Measurements from ENCODE around the gene OR10AD1. TPM values are rescaled to one million over a fixed set of nuclear protein-coding genes. Genes with fewer than 3 reads are reported as not detected.

Gene OR10AD1
- total RNA-seq, 1 donor from 2014 or later = not detected

- no peak for DNase-seq (ENCODE audit: low read depth, low spot score)
These were observed 12.0 kb downstream of the OR10AD1 start for GRCh38 chr12:48191096-48191495.

DNA sequence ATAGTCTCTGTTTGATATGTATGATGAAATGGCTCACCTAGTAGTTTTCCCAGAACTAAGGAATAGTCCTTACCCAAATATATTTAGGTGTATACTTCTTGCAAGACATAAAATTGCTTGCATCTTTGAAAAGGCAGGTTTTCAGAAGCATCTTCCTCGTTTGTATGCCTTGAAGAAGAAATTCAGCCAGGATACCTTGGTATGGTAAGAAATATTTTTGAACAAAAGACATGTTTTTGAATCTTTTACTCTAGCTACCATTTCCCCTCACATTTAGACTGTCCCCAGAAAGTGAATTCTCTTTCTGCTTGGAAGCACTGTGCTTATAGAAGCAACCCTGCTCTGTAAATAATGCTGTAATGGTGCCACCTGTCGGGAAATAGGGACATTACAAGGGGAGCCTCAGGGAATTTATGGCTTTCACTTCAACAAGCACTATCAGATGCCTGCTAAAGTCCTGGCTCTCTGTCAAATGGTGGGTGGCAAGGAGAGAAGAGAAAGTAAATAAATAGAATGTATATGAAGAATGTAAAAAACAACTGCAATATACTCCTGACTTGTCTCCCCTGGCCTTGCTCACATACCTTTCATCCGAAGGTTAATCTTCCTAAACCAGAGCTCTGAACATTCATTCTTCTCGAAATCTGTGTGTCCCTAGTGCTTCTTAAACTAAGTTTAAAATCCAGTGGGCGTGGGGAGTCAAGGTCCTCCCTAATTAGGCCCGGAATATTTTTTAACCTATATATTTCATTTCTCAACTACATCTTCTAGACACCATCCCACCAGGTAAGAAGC is 13.6 kb downstream of the OR10AD1 start:
- DNase-seq (ENCODE audit: low read depth, low spot score) = peak; percentile 30

- DNase-seq (ENCODE audit: low read depth, low spot score) = no peak
These were observed 15.0 kb downstream of the OR10AD1 start for GRCh38 chr12:48187916-48188695.

DNA sequence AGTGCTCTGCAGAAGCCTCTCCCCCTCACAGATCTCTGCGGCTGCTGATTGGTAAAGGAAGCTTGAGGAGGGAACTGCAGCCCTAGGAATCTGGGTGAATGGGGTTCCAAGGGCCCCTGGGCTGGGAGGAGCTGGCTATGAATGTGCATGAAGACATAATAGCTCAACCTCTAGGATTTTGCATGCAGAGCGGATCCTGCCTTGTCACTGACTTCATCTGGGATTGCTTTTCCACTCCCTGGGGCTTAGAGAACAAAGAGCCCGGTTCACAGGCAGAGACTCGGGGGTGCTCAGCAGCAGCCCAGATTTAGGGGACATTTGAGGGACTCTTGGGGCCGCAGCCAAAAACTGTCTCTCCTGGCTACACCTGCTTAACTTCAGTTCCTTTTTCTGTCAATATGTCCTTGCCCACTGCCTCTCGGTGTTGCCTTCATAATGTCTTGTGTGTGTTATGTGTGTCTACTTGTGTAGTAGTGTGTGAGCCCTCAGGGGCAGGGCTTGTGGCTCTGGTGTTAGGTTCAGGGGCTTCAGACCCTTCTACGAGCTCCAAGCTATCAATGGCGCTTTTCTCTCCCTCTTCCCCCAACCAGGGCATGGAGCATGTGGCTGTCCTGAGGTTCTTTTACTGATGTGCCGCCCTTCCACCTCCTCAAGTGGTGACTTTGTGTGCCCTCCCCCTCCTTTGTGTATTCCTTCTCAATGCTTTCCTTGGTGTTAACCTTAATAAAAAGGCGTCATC is 17.7 kb downstream of the OR10AD1 start:
- no peak for DNase-seq (ENCODE audit: low read depth, low spot score)

- DNase-seq (ENCODE audit: low read depth, low spot score) = no peak
These were observed 18.6 kb downstream of the OR10AD1 start for GRCh38 chr12:48184549-48184922.

GRCh38 chr12:48183876-48184548 is 19.1 kb downstream of the OR10AD1 start:
- DNase-seq (ENCODE audit: low read depth, low spot score) = no peak

- DNase-seq (ENCODE audit: low read depth, low spot score) = no peak
These were observed 19.8 kb downstream of the OR10AD1 start, which contains the start of gene CCDC184 for GRCh38 chr12:48183091-48183875. Gene CCDC184, plus strand, starts transcription at chr12:48183644. Its CDS starts 479 bp downstream, at chr12:48184123.

DNA sequence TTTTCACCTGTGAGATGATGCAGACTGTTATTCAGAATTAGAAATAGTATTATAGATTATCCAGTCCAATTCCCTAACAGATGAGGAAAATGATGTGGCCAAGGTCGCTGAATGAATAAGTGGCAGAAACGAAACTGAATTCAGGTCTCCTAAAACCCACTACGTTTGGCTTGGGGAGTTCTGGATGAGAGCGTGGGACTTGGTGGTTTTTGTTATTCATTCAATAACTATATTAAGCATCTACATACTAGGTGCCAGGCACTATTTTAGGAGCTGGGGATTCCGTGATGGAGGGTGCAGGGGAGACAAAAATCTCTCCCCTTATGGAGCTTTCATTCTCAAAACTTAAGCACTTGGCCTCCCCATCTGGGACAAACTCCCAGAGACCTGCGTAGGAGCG is 20.5 kb downstream of the OR10AD1 start:
- no peak for DNase-seq (ENCODE audit: low read depth, low spot score)

DNA sequence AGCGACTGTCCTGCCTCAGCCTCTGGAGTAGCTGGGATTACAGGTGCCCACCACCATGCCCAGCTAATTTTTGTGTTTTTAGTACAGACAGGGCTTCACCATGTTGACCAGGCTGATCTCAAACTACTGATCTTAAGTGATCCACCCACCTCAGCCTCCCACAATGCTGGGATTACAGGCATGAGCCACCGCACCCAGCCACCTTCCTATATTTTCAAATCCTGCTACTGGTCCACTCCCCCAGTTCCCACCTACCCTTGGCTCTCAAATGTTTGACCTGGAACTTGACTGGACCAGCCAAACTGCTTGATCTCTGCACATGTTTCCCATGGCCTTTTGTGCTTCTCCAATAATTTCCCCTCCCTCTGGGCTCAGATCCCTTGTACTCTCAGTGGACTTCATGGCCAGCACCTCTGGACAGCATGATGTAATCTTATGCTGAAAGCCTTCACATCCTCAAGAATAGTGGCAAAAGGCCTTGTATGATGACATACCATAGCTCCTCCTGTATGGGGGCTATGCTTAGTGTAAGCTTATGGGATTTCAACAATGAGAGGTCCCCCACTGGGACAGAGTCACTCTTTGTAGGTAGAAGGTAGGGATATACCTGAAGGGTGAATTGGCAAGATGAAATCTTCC is 22.1 kb downstream of the OR10AD1 start:
- DNase-seq (ENCODE audit: low read depth, low spot score) = no peak

DNA sequence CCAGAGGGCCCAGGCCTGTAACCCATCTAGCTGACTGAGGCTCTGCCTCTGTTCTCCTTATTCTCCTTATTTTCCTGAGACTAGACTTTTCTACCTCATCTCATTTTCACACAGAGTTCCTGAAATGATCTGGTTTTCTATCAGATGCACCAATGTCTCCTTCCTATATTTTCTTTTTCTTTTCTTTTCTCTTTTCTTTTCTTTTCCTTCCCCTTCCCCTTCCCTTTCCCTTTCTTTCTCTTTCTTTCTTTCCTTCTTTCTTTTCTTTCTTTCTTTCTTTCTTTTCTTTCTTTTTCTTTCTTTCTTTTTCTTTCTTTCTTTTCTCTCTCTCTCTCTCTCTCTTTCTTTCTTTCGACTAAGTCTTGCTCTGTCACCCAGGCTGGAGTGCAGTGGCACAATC is 22.7 kb downstream of the OR10AD1 start:
- DNase-seq (ENCODE audit: low read depth, low spot score) = no peak

GRCh38 chr12:48179466-48179865 is 23.6 kb downstream of the OR10AD1 start:
- DNase-seq (ENCODE audit: low read depth, low spot score) = no peak

DNA sequence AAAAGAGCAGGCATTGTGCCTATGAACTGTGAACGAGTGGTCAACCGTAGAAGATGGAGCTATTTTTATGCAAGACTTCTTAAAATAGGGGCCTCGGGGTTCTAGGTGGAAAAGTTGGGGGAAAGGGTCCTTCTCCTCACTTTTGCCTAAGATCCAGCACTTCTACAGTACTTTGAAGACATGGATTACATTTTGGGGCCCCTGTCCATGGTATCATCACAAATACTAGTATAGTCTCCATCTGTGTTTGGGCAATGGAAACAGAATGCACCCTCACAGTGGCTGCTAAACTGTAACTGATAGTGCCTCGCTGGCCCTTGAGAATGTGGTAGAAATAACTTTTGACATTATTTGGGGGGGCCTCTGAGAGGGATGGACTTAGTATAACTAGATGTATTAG is 25.1 kb downstream of the OR10AD1 start:
- DNase-seq (ENCODE audit: low read depth, low spot score) = no peak

DNA sequence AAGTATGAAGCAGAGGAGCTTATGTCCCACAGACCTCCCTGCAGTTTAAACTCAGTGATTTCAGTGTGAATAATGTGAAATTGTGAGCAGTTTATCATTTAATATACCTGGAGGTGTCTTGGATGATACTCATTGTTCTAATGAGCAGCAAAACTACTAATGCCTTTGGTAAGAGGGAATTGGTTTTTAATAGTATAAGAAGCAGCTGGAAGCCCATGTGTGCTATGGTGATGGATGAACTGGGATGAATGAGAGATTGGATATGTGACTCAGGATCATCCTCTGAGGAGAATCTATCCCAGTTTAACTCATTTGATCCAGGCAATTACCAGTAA is 26.7 kb downstream of the OR10AD1 start:
- no peak for DNase-seq (ENCODE audit: low read depth, low spot score)

GRCh38 chr12:48175613-48176416 is 27.3 kb downstream of the OR10AD1 start:
- no peak for DNase-seq (ENCODE audit: low read depth, low spot score)

GRCh38 chr12:48169011-48169410 is 34.1 kb downstream of the OR10AD1 start:
- no peak for DNase-seq (ENCODE audit: low read depth, low spot score)

- DNase-seq (ENCODE audit: low read depth, low spot score) = no peak
These were observed 37.8 kb downstream of the OR10AD1 start for GRCh38 chr12:48165089-48165981.

DNA sequence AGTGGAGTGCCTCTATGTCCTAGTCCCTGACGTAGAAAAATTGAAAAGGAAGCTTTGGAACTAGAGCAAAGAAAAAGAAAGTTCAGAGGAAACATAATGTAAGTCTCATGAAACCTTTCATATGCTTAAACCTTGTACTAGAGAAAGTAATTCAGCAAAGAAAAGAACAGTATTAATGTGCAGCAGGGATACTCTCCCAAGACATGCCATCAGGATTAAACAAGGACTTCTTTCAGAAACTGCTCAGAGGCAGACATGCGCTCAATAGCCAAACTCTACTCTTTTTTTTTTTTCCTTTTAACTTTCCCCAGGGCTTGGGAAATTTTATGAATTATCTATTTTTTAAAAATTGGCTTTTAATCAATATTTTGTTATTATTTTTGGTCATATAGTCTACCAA is 38.6 kb downstream of the OR10AD1 start:
- no peak for DNase-seq (ENCODE audit: low read depth, low spot score)

DNA sequence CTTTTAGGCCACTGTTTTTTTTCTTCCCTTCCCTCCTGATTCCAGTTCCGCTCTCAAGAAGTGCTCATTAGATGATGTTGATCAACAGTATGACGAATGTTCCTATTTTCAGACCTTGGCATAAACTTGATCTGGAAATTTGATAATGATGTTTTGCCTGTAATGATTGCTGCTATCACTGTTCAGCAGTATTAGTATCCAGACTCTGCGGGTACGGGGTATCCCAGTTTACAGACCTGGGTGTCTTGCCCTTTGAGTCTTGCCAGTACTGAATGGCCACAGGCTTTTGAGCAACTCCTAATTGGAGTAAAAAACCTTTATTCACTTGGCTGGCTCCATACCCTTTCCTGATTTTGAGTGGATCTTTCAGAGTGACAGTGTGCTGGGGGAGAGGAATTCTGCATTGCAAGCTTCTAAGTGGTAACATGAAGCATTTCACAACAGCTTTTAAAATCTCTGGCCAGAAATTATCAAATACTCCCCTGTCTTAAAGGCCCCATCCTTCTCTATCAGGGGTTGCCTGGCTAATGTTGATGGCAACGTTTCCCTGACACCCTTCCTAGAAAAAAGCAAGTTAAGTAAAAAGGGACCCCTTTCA is 39.8 kb downstream of the OR10AD1 start:
- DNase-seq (ENCODE audit: low read depth, low spot score) = no peak
